Spleen (tissue), 13 donors: ENCODE data around the gene HSP90AB1. TPM values are rescaled to one million over a fixed set of nuclear protein-coding genes. Genes with fewer than 3 reads are reported as not detected.

Source experiments
- DNase-seq: peaks from one replicate; pipeline ENCODE4 v3.0.0-alpha.2; 2020
- H3K27ac ChIP-seq, 8 donors: fragments of 200-600 bp; sonication (generic) in 7 of 8; 1 replicate in 4 of 8; 2 replicates in 4 of 8; pipeline versions ENCODE4 v1.5.0 to v1.8.0; 2016 to 2021; ENCODE audit warnings: inconsistent platforms in 4 of 8, mild to moderate bottlenecking in 4 of 8, moderate library complexity in 1 of 8
- H3K27me3 ChIP-seq, 7 donors: fragments of 200-600 bp; sonication (generic) in 6 of 7; replicated peaks in 1 of 7; 1 replicate in 4 of 7; 2 replicates in 3 of 7; pipeline versions ENCODE4 v1.5.0 to v1.8.0; 2016 to 2021; ENCODE audit warnings: inconsistent platforms in 3 of 7, mild to moderate bottlenecking in 1 of 7
- H3K36me3 ChIP-seq, 6 donors: fragments of 200-600 bp; sonication (generic) in 5 of 6; 1 replicate in 4 of 6; 2 replicates in 2 of 6; pipeline versions ENCODE4 v1.5.0 to v1.8.0; 2016 to 2021; ENCODE audit warnings: inconsistent platforms in 2 of 6
- H3K4me1 ChIP-seq, 6 donors: fragments of 200-600 bp; sonication (generic) in 5 of 6; 1 replicate in 3 of 6; 2 replicates in 3 of 6; pipeline versions ENCODE4 v1.5.0 to v1.8.0; 2016 to 2021; ENCODE audit warnings: inconsistent platforms in 3 of 6
- H3K4me3 ChIP-seq, 8 donors: fragments of 200-600 bp; sonication (generic) in 7 of 8; 1 replicate in 4 of 8; 2 replicates in 4 of 8; pipeline versions ENCODE4 v1.5.0 to v1.8.0; 2016 to 2021; ENCODE audit warnings: inconsistent platforms in 4 of 8, mild to moderate bottlenecking in 4 of 8, moderate library complexity in 2 of 8
- H3K9me3 ChIP-seq, 8 donors: fragments of 200-600 bp; sonication (generic) in 7 of 8; 1 replicate in 4 of 8; 2 replicates in 4 of 8; pipeline versions ENCODE4 v1.5.0 to v1.8.0; 2016 to 2021; ENCODE audit warnings: inconsistent platforms in 4 of 8
- CTCF ChIP-seq, 11 experiments: fragments of 200-600 bp in 7 of 11; fragments of 450-650 bp in 4 of 11; sonication (generic) in 4 of 11; IDR thresholded peaks in 8 of 11; conservative IDR thresholded peaks in 3 of 11; 1 replicate in 7 of 11; 2 replicates in 4 of 11; pipeline versions ENCODE4 v1.4.0 to v1.8.0; 2016 to 2021; ENCODE audit warnings: antibody characterized with exemption in 11 of 11, inconsistent platforms in 4 of 11, mild to moderate bottlenecking in 1 of 11
- POLR2A ChIP-seq, 3 donors: fragments of 450-650 bp; IDR thresholded peaks; one replicate each; pipeline ENCODE4 v1.5.1; 2017; ENCODE audit warnings: antibody characterized with exemption in 3 of 3, mild to moderate bottlenecking in 1 of 3
- POLR2AphosphoS5 ChIP-seq, 3 donors: sonication (generic); formaldehyde crosslinking; IDR thresholded peaks; one replicate each; pipeline ENCODE4 v1.5.1; 2017; ENCODE audit warnings: antibody characterized with exemption in 3 of 3
- WGBS, 5 donors: extraction: QIAGEN DNeasy Blood & Tissue Kit in 3 of 5; methylation state at CpG; one replicate each; pipeline versions ENCODE4 v1.1.5 to v1.1.7; 2013 to 2018; 5-methylcytosine and 5-hydroxymethylcytosine counted together
- intact Hi-C: fragments of 100-400 bp; cut with DNase I; formaldehyde crosslinking; loops from one replicate; pipeline ENCODE4 v1.15.0; 2023; ENCODE audit warnings: low total_unique reads
- long read RNA-seq, 2 donors: transcript quantifications; one replicate each; lab custom pipeline, GENCODE V29; 2026
- polyA plus RNA-seq, 3 donors: library from polyadenylated mRNA; stranded (reverse); fragments of 200-250 nt; gene quantifications; one replicate each; pipeline ENCODE4 v1.2.1, GENCODE V29; 2013
- total RNA-seq, 7 donors: library from RNA; depleted of rRNA in 3 of 7; stranded (reverse); fragments of >200 nt in 3 of 7; fragmentation: NEBNext Ultra II Directional in 4 of 7; extraction: Animal tissue kit (Norgen Biotek cat#: 25700) in 4 of 7; gene quantifications; one replicate each; pipeline versions ENCODE4 v1.1.0 to v1.2.1, GENCODE V29; 2016 to 2021
- donor health status: healthy with polysubstance abuse.
- donor health status: DM: no; HTN: no; CAD: no; lungs with moderate emphysema.
- donor health status: DM: no; HTN: no; CAD: no.
- donor health status: Bipolar disorder and iron deficiency.
- donor health status: healthy.
- donor health status: DM: no; HTN: no; CAD: no.
- donor health status: DM: yes; HTN: yes; CAD: no.

Gene HSP90AB1
- total RNA-seq (100 to 1,000 TPM; 372 to 546 (median 415) TPM), polyA plus RNA-seq (100 to 1,000 TPM; 196 to 330 (median 302) TPM)
- long read RNA-seq, donor 1, transcript HSP90AB1-203 (12 exons, 2,572 nt), result major isoform, 121 of 521 reads
- long read RNA-seq, donor 1, partial matches to known transcripts, result 399 of 521 reads
- long read RNA-seq, donor 1, other reads (novel, unspliced or antisense), result 0 of 521 reads
- long read RNA-seq, donor 2, transcript HSP90AB1-203 (12 exons, 2,572 nt), result major isoform, 141 of 422 reads
- long read RNA-seq, donor 2, partial matches to known transcripts, result 272 of 422 reads
- long read RNA-seq, donor 2, other reads (novel, unspliced or antisense), result 9 of 422 reads

GRCh38 chr6:44246663-44247337, at the start of gene HSP90AB1:
HSP90AB1 (plus strand) TSS chr6:44247101; CDS start chr6:44248630, 1,529 bp downstream.
- peak within 1 kb of the TSS; percentile 94 to 99 (median 98) for H3K27ac ChIP-seq
- no peaks in the 10 kb centered on the region for H3K9me3 ChIP-seq
- peak; percentile 97 for DNase-seq
- H3K36me3 ChIP-seq, result peaks cover 5 to 38% (median 34%) of the 10 kb centered on the region in 6 donors
- intact Hi-C loops, result no loop called here
- H3K4me3 ChIP-seq, result peak within 1 kb of the TSS; percentile 59 to 99 (median 93)
- H3K27me3 ChIP-seq, result no peaks in the 10 kb centered on the region
- TF ChIP-seq POLR2A (IDR thresholded peaks at IDR 0.05) (peak; percentile 95 to 99 (median 97)), POLR2AphosphoS5 (IDR thresholded peaks at IDR 0.05) (peak; percentile 69 to 100 (median 97)), CTCF (IDR thresholded peaks at IDR 0.05 in 8 of 11, conservative IDR thresholded peaks at IDR 0.05 in 3 of 11) (peak in 1 of 11 experiments; percentile 21)
- peaks cover 21 to 55% (median 40%) of the 10 kb centered on the region in 6 donors for H3K4me1 ChIP-seq
- 0 to 1% (median 0%) methylated on average over 30 to 34 of the region's 34 CpGs for WGBS, 5 donors

DNA sequence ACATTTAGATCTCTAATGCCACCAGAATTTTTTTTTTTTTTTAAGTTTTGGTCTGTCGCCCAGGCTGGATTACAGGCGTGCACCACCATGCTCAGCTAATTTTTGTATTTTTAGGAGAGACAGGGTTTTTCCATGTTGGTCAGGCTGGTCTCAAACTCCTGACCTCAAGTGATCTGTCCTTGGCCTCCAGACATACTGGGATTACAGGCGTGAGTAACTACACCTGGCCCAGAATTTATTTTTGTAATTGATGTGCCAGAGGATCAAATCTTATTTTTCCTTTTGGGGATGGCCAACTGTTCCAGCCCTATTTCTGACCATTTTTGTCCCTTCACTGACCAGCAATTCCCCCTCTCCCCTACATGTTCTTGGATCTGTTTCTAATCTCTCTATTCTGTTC, 48.2 kb upstream of the HSP90AB1 start:
- TF ChIP-seq POLR2A (IDR thresholded peaks at IDR 0.05) (no peak), CTCF (IDR thresholded peaks at IDR 0.05 in 8 of 11, conservative IDR thresholded peaks at IDR 0.05 in 3 of 11) (no peak), POLR2AphosphoS5 (IDR thresholded peaks at IDR 0.05) (no peak)
- no peak for DNase-seq
- intact Hi-C loops, result no loop called here
- no peaks in the 10 kb centered on the region for H3K36me3 ChIP-seq
- no peaks in the 10 kb centered on the region for H3K4me1 ChIP-seq
- no peaks in the 10 kb centered on the region for H3K27me3 ChIP-seq
- H3K9me3 ChIP-seq, result no peaks in the 10 kb centered on the region
- no peak overlapping the region for H3K27ac ChIP-seq
- no peak overlapping the region for H3K4me3 ChIP-seq
- 80 to 95% (median 85%) methylated on average over 3 of the region's 3 CpGs for WGBS, 5 donors

DNA sequence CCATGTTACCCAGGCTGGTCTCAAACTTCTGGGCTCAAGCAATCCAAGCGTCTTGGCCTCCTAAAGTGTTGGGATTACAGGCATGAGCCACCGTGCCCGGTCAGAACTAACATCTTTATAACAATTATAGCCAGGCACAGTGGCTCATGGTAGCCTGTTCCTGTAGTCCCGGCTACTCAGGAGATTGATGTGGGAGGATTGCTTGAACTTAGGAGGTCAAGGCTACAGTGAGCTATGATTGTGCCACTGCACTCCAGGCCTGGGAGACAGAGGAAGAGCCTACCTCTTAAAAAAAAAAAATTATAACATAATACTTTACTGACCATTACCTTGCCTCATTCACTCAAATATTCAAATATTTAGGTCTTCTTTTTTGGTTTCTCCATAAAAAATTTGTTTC, 47.0 kb upstream of the HSP90AB1 start:
- Histone ChIP-seq H3K36me3 (no peaks in the 10 kb centered on the region), H3K27me3 (no peaks in the 10 kb centered on the region), H3K27ac (no peak overlapping the region), H3K9me3 (no peaks in the 10 kb centered on the region), H3K4me1 (no peaks in the 10 kb centered on the region), H3K4me3 (no peak overlapping the region)
- no peak for DNase-seq
- intact Hi-C loops, result no loop called here
- TF ChIP-seq CTCF (IDR thresholded peaks at IDR 0.05 in 8 of 11, conservative IDR thresholded peaks at IDR 0.05 in 3 of 11) (no peak), POLR2A (IDR thresholded peaks at IDR 0.05) (no peak), POLR2AphosphoS5 (IDR thresholded peaks at IDR 0.05) (no peak)
- WGBS, 5 donors, result 81 to 91% (median 89%) methylated on average over 4 of the region's 4 CpGs

- intact Hi-C loops, result no loop called here
- H3K27me3 ChIP-seq, result no peaks in the 10 kb centered on the region
- TF ChIP-seq POLR2AphosphoS5 (IDR thresholded peaks at IDR 0.05), result no peak
- TF ChIP-seq POLR2A (IDR thresholded peaks at IDR 0.05), result no peak
- no peak for TF ChIP-seq CTCF (IDR thresholded peaks at IDR 0.05 in 8 of 11, conservative IDR thresholded peaks at IDR 0.05 in 3 of 11)
- no peaks in the 10 kb centered on the region for H3K4me1 ChIP-seq
- no peak overlapping the region for H3K4me3 ChIP-seq
- no peak for DNase-seq
- H3K9me3 ChIP-seq, result no peaks in the 10 kb centered on the region
- H3K27ac ChIP-seq, result no peak overlapping the region
- H3K36me3 ChIP-seq, result no peaks in the 10 kb centered on the region
- 67 to 88% (median 78%) methylated on average over 3 of the region's 3 CpGs for WGBS, 5 donors
Observed at GRCh38 chr6:44201200-44201599, 45.7 kb upstream of the HSP90AB1 start.
